Upper lobe of right lung (tissue), 1 donor: Measurements from ENCODE around the gene KRTAP19-3. TPM values are rescaled to one million over a fixed set of nuclear protein-coding genes. Genes with fewer than 3 reads are reported as not detected.

Source experiments
- ATAC-seq: fragments of 200-7000 bp; cut with Tn5 transposase; one replicate; pipeline ENCODE4 v1.9.1; 2020; ENCODE audit warnings: mild to moderate bottlenecking, moderate library complexity
- DNase-seq: peaks from one replicate; pipeline ENCODE4 v3.0.0-alpha.2; 2020
- H3K27ac ChIP-seq: fragments of 200-600 bp; one replicate; pipeline ENCODE4 v1.8.0; 2022
- H3K27me3 ChIP-seq: fragments of 200-600 bp; one replicate; pipeline ENCODE4 v1.8.0; 2022; ENCODE audit warnings: mild to moderate bottlenecking
- H3K36me3 ChIP-seq: fragments of 200-600 bp; one replicate; pipeline ENCODE4 v1.8.0; 2022
- H3K4me1 ChIP-seq: fragments of 200-600 bp; one replicate; pipeline ENCODE4 v1.8.0; 2022
- H3K4me3 ChIP-seq: fragments of 200-600 bp; one replicate; pipeline ENCODE4 v1.8.0; 2022; ENCODE audit warnings: mild to moderate bottlenecking
- H3K9me3 ChIP-seq: fragments of 200-600 bp; one replicate; pipeline ENCODE4 v1.8.0; 2022
- intact Hi-C: fragments of 100-400 bp; cut with DNase I; formaldehyde crosslinking; loops from one replicate; pipeline ENCODE4 v1.11.0; 2022
- total RNA-seq: library from RNA; stranded (reverse); fragmentation: NEBNext Ultra II Directional; extraction: Animal tissue kit (Norgen Biotek cat#: 25700); gene quantifications from one replicate; pipeline ENCODE4 v1.2.1, GENCODE V29; 2021
- TF ChIP-seq, protein P1 (sequence below): fragments of 200-600 bp; IDR thresholded peaks from one replicate; pipeline ENCODE4 v1.8.0; 2022; ENCODE audit warnings: antibody characterized with exemption
- donor health status: DM: no; HTN: yes; CAD: no; lungs with severe emphysema.

The KRTAP19-3 gene
- total RNA-seq, 1 donor from 2014 or later: not detected

GRCh38 chr21:30443226-30443625 lies 48.6 kb downstream of the KRTAP19-3 start:
- DNase-seq: no peak
- Histone ChIP-seq H3K9me3 (no peaks in the 10 kb centered on the region), H3K4me3 (no peak overlapping the region), H3K4me1 (no peaks in the 10 kb centered on the region), H3K27ac (no peak overlapping the region), H3K27me3 (no peaks in the 10 kb centered on the region), H3K36me3 (no peaks in the 10 kb centered on the region)
- ATAC-seq: no peak
- TF ChIP-seq, protein P1, sequence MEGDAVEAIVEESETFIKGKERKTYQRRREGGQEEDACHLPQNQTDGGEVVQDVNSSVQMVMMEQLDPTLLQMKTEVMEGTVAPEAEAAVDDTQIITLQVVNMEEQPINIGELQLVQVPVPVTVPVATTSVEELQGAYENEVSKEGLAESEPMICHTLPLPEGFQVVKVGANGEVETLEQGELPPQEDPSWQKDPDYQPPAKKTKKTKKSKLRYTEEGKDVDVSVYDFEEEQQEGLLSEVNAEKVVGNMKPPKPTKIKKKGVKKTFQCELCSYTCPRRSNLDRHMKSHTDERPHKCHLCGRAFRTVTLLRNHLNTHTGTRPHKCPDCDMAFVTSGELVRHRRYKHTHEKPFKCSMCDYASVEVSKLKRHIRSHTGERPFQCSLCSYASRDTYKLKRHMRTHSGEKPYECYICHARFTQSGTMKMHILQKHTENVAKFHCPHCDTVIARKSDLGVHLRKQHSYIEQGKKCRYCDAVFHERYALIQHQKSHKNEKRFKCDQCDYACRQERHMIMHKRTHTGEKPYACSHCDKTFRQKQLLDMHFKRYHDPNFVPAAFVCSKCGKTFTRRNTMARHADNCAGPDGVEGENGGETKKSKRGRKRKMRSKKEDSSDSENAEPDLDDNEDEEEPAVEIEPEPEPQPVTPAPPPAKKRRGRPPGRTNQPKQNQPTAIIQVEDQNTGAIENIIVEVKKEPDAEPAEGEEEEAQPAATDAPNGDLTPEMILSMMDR: no peak
- intact Hi-C loops: no loop called here

Other genes with a start within 250 kb of the KRTAP19-3 start
- not detected for gene KRTAP24-1, start 209.1 kb downstream of the KRTAP19-3 start, total RNA-seq
- not detected for gene KRTAP25-1, start 202.5 kb downstream of the KRTAP19-3 start, total RNA-seq
- not detected for gene KRTAP26-1, start 171.7 kb downstream of the KRTAP19-3 start, total RNA-seq
- not detected for gene KRTAP27-1, start 154.3 kb downstream of the KRTAP19-3 start, total RNA-seq
- gene KRTAP23-1, start 143.4 kb downstream of the KRTAP19-3 start, total RNA-seq: not detected
- gene KRTAP13-2, start 119.7 kb downstream of the KRTAP19-3 start, total RNA-seq: not detected
- not detected for gene KRTAP13-1, start 96.0 kb downstream of the KRTAP19-3 start, total RNA-seq
- gene KRTAP13-3, start 66.1 kb downstream of the KRTAP19-3 start, total RNA-seq: not detected
- gene KRTAP13-4, start 61.8 kb downstream of the KRTAP19-3 start, total RNA-seq: not detected
- not detected for gene KRTAP15-1, start 51.7 kb downstream of the KRTAP19-3 start, total RNA-seq
- not detected for gene KRTAP19-1, start 11.6 kb downstream of the KRTAP19-3 start, total RNA-seq
- not detected for gene KRTAP19-2, start 4.6 kb downstream of the KRTAP19-3 start, total RNA-seq
- gene KRTAP19-4, start 5.2 kb upstream of the KRTAP19-3 start, total RNA-seq: not detected
- not detected for gene KRTAP19-5, start 10.1 kb upstream of the KRTAP19-3 start, total RNA-seq
- not detected for gene KRTAP19-6, start 49.9 kb upstream of the KRTAP19-3 start, total RNA-seq
- not detected for gene KRTAP19-7, start 69.3 kb upstream of the KRTAP19-3 start, total RNA-seq
- not detected for gene KRTAP22-2, start 98.4 kb upstream of the KRTAP19-3 start, total RNA-seq
- not detected for gene KRTAP6-3, start 100.4 kb upstream of the KRTAP19-3 start, total RNA-seq
- gene KRTAP6-2, start 106.9 kb upstream of the KRTAP19-3 start, total RNA-seq: not detected
- gene KRTAP22-1, start 109.1 kb upstream of the KRTAP19-3 start, total RNA-seq: not detected
- not detected for gene KRTAP6-1, start 121.9 kb upstream of the KRTAP19-3 start, total RNA-seq
- gene KRTAP20-1, start 124.4 kb upstream of the KRTAP19-3 start, total RNA-seq: not detected
- gene KRTAP20-4, start 128.6 kb upstream of the KRTAP19-3 start, total RNA-seq: not detected
- not detected for gene KRTAP20-2, start 143.2 kb upstream of the KRTAP19-3 start, total RNA-seq
- not detected for gene KRTAP20-3, start 150.9 kb upstream of the KRTAP19-3 start, total RNA-seq
- gene KRTAP21-3, start 226.8 kb upstream of the KRTAP19-3 start, total RNA-seq: not detected